Measurements from ENCODE around the gene CSNK1G2. TPM values are rescaled to one million over a fixed set of nuclear protein-coding genes. Genes with fewer than 3 reads are reported as not detected.

The CSNK1G2 gene
- total RNA-seq, 1 donor = 69.5 TPM

DNA sequence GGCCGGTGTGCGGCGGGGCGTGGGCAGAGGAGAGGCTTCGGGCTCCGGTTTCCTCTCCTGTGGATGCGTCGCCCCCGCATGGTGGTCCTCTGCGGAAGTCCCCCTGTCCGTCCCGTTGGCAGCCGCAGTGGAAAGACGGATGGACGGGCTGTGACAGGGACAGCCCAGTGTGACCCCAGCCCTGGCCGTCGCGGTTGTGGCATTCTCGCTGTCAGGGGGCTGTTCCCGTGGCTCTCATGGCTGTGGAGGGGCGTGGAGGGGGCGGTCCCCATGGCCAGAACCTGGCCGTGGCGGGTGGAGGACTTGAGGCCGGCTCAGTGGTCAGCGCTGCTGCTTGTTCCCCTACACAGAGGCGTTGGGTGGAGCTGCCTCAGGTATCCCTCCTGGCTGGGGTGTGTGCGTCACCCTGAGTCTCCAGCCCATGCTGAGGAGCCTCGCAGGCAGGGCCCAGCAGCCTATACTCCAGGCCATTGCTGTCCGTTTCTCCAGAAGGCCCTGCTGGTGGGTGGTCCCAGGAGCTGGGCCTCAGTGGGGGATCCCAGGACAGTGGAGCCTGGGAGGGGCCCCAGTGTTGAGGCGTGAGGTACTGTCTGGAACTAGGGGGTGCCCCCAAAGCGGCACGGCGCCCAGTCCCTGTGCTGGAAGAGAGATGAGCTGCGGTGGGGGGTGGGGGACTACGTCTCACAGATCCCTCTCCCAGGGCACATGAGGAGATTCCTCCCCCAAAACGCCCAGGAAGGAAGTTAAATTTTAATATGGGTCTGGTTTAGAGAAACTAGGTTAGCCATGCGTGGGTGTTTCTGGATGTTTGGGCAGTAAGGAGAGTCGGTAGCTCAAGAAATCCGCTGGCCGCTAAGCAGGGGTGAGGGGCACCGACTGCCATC, 20.3 kb downstream of the CSNK1G2 start:
- DNase-seq (ENCODE audit: low read depth) = peak; percentile 29
- TF ChIP-seq, protein P1, sequence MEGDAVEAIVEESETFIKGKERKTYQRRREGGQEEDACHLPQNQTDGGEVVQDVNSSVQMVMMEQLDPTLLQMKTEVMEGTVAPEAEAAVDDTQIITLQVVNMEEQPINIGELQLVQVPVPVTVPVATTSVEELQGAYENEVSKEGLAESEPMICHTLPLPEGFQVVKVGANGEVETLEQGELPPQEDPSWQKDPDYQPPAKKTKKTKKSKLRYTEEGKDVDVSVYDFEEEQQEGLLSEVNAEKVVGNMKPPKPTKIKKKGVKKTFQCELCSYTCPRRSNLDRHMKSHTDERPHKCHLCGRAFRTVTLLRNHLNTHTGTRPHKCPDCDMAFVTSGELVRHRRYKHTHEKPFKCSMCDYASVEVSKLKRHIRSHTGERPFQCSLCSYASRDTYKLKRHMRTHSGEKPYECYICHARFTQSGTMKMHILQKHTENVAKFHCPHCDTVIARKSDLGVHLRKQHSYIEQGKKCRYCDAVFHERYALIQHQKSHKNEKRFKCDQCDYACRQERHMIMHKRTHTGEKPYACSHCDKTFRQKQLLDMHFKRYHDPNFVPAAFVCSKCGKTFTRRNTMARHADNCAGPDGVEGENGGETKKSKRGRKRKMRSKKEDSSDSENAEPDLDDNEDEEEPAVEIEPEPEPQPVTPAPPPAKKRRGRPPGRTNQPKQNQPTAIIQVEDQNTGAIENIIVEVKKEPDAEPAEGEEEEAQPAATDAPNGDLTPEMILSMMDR (IDR thresholded peaks at IDR 0.05; ENCODE audit: insufficient read depth, low read depth, low read length) = no peak
- H3K4me3 ChIP-seq (ENCODE audit: low read depth, low read length) = no peak overlapping the region

DNA sequence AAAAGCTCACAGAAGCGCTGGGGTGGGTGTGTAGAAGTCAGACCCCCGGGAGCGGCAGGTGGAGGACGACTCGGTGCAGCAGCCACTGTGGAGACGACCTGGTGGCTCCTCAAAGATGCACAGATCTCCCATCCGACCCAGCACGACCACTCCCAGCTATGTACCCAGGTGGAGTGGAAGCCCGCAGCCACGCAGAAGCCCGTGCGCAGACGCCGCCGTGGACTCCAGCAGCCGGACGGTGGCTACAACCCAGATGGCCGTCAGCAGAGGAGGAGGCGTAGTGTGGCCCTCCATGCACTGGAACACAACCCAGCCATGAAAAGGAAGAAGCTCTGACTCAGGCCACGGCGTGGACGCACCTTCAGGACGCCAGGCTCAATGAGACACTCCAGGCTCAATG, 21.7 kb downstream of the CSNK1G2 start:
- TF ChIP-seq, protein P1 (IDR thresholded peaks at IDR 0.05; ENCODE audit: insufficient read depth, low read depth, low read length) = no peak
- H3K4me3 ChIP-seq (ENCODE audit: low read depth, low read length) = no peak overlapping the region
- DNase-seq (ENCODE audit: low read depth) = no peak

DNA sequence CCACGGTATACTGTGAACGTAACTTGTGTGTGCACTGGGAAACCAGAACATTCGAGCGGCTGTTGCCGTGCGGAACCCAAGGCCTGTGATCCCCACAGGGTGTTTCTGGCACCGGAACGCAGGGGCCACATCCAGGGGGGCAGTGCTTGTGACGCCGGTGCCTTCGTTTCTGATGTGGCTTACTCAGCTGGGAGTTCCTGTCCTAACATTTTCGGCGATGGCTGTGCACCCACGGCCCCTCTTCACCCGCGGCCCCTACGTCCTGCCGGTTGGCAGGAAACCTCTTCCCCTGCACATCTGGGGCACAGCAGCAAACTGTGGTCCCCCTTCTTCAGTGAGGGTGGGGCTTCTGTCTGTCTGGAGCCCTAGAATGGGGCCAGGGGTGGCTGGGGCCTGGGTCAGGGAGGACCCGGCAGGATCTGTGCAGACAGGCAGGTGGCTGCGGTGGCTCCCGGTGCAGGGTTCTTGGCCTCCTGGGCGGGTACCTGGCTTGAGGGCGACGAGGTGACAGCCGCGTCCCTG, 26.2 kb downstream of the CSNK1G2 start:
- H3K4me3 ChIP-seq (ENCODE audit: low read depth, low read length) = no peak overlapping the region
- DNase-seq (ENCODE audit: low read depth) = no peak
- TF ChIP-seq, protein P1 (IDR thresholded peaks at IDR 0.05; ENCODE audit: insufficient read depth, low read depth, low read length) = no peak

DNA sequence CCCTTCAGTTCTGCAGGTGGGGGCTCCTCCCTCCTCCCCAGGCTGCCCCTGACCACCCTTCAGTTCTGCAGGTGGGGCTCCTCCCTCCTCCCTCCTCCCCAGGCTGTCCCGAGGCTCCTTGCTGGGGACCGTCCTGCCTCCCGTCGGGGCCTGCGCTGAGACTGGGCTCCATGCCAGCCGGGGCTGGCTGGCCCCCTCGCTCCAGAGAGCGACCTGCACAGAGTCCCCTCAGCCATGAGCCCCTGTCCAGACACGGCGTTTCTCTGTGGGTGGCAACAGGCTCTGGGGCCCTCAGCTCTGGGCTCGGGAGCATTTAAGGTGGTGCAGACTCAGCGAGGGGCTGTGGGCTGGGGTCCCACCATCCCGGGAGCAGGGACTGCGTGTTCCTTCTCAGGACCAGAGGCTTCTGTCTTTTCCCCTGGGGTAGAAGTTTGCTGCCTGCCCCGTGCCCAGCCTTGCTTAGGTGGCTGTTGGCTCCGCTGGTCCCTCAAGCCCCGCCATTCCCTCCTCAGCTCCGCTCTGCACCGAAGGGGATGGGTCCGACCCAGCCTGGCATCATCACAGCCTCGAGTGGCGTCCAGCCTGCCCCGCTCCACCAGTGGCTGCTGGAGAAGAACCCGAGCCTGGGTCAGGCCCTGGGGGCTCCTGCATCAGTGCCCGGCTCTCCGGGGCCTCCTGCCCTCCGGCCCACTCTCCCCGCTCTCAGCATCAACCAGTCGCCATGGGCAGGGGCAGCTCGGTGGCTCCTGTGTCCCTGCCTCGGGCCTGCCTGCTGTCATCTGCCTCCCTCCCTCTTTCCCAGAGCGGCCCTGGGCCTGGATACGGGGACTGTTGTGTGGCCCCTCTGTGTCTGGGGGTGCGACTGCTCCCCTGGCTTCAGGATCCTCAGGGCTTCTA, 27.6 kb downstream of the CSNK1G2 start:
- no peak overlapping the region for H3K4me3 ChIP-seq (ENCODE audit: low read depth, low read length)
- TF ChIP-seq, protein P1 (IDR thresholded peaks at IDR 0.05; ENCODE audit: insufficient read depth, low read depth, low read length) = no peak
- no peak for DNase-seq (ENCODE audit: low read depth)

DNA sequence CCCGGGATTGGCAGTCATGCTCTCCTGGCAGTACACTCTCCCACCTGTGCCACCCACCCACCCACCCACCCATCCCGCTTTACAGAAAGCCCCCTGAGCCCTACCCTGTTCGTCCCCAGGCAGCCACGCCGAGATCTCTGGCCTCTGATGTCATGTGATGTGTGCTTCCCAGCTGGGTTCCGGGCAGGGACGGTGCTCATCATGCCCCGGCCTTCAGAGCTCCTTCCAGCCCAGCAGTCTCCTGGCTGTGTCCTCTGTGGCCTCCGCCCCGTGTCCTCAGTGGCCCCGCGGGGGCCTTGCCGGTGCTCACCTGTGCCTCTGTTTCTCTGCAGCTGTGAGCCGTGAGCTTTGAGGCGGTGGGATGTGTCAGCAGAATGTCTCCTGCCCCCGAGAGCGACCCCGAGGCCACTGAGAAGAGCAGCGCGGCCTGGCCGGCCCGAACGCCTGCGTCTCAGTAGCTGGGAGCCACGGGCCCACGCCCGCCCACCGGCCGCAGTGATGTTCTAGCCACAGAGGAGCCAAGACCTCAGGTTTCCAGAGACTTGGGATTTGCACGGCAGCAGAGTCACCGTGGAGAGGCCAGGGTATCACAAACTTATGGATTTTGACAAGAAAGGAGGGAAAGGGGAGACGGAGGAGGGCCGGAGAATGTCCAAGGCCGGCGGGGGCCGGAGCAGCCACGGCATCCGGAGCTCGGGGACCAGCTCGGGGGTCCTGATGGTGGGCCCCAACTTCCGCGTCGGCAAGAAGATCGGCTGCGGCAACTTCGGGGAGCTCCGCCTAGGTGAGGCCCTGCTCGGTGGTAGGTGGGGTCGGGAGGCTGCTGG, 28.4 kb downstream of the CSNK1G2 start:
- TF ChIP-seq, protein P1 (IDR thresholded peaks at IDR 0.05; ENCODE audit: insufficient read depth, low read depth, low read length) = no peak
- no peak for DNase-seq (ENCODE audit: low read depth)
- H3K4me3 ChIP-seq (ENCODE audit: low read depth, low read length) = no peak overlapping the region

Measured in fibroblast of villous mesenchyme (primary cell).